CD4-positive, alpha-beta T cell (primary cell): ENCODE results near the gene NCR3LG1. TPM values are rescaled to one million over a fixed set of nuclear protein-coding genes. Genes with fewer than 3 reads are reported as not detected.

ENCODE experiments used
- ATAC-seq: fragments of 200-7000 bp; cut with Tn5 transposase; one replicate; pipeline ENCODE4 v1.10.0; 2022; ENCODE audit warnings: mild to moderate bottlenecking; ENCODE audit not compliant: poor library complexity
- CTCF ChIA-PET: fragments of 350-600 bp; sonication (Branson Sonifier 250); formaldehyde crosslinking; loops from one replicate; lab custom pipeline; 2021; ENCODE audit warnings: antibody characterized with exemption, inconsistent platforms; lab: Charles Lee
- POLR2A ChIA-PET: fragments of 350-600 bp; sonication (Branson Sonifier 250); formaldehyde crosslinking; loops from one replicate; lab custom pipeline; 2021; ENCODE audit warnings: antibody characterized with exemption, inconsistent platforms; lab: Charles Lee
- DNase-seq, 14 experiments: peaks; one replicate each; pipeline ENCODE4 v3.0.0-alpha.2; 2013 to 2020; ENCODE audit warnings: mixed read lengths in 2 of 14
- H3K27ac ChIP-seq, 2 donors: one replicate each; pipeline versions ENCODE4 v1.5.1 to v1.7.0; 2013; ENCODE audit warnings: low read length in 2 of 2, low read depth in 1 of 2, mild to moderate bottlenecking in 1 of 2
- H3K27me3 ChIP-seq, 2 experiments: 1 replicate in 1 of 2; 2 replicates in 1 of 2; pipeline versions ENCODE4 v1.6.1 to v1.7.0; 2013; ENCODE audit warnings: low read length in 2 of 2, control low read depth in 1 of 2, mild to moderate bottlenecking in 1 of 2, moderate library complexity in 1 of 2; ENCODE audit not compliant: insufficient read depth in 2 of 2, control insufficient read depth in 1 of 2
- H3K36me3 ChIP-seq: one replicate; pipeline ENCODE4 v1.6.1; 2013; ENCODE audit warnings: low read length, control low read depth; ENCODE audit not compliant: insufficient read depth
- H3K4me1 ChIP-seq: one replicate; pipeline ENCODE4 v1.6.1; 2013; ENCODE audit warnings: low read length, control low read depth; ENCODE audit not compliant: insufficient read depth
- H3K4me3 ChIP-seq: one replicate; pipeline ENCODE4 v1.5.1; 2013; ENCODE audit warnings: mild to moderate bottlenecking, low read length, moderate library complexity
- H3K9me3 ChIP-seq, 2 experiments: 1 replicate in 1 of 2; 2 replicates in 1 of 2; pipeline versions ENCODE4 v1.6.1 to v1.7.0; 2013; ENCODE audit warnings: low read length in 2 of 2, mild to moderate bottlenecking in 2 of 2, control low read depth in 1 of 2, moderate library complexity in 1 of 2; ENCODE audit not compliant: control insufficient read depth in 1 of 2, insufficient read depth in 1 of 2
- H3K27ac Mint-ChIP-seq: one replicate; pipeline ENCODE4 v1.8.0; 2020; ENCODE audit warnings: mixed read lengths
- H3K27me3 Mint-ChIP-seq: one replicate; pipeline ENCODE4 v1.8.0; 2021; ENCODE audit warnings: mixed read lengths
- H3K36me3 Mint-ChIP-seq: one replicate; pipeline ENCODE4 v1.8.0; 2021; ENCODE audit warnings: low read depth, mixed read lengths
- H3K4me1 Mint-ChIP-seq: one replicate; pipeline ENCODE4 v1.8.0; 2021; ENCODE audit warnings: low read depth, mixed read lengths
- H3K4me3 Mint-ChIP-seq: one replicate; pipeline ENCODE4 v1.8.0; 2020; ENCODE audit warnings: mild to moderate bottlenecking, mixed read lengths
- H3K9me3 Mint-ChIP-seq: one replicate; pipeline ENCODE4 v1.8.0; 2020; ENCODE audit warnings: mixed read lengths
- CTCF ChIP-seq: fragments of 200-600 bp; IDR thresholded peaks from one replicate; pipeline ENCODE4 v1.8.0; 2022; ENCODE audit warnings: antibody characterized with exemption, mild to moderate bottlenecking
- intact Hi-C, 2 experiments: fragments of 100-400 bp; cut with DNase I in 1 of 2; cut with micrococcal nuclease in 1 of 2; formaldehyde crosslinking; loops; one replicate each; pipeline versions ENCODE4 v1.15.1 to v1.9.0; 2023 to 2025; cut with DNase I, micrococcal nuclease
- total RNA-seq, 174 experiments: library from RNA in 2 of 174; stranded (reverse) in 2 of 174; gene quantifications; one replicate each; pipeline ENCODE4 v1.2.3 and lab custom pipeline; 2021 to 2026

The NCR3LG1 gene
- total RNA-seq, 2 experiments from 2014 or later: 2.2 to 2.4 TPM

DNA sequence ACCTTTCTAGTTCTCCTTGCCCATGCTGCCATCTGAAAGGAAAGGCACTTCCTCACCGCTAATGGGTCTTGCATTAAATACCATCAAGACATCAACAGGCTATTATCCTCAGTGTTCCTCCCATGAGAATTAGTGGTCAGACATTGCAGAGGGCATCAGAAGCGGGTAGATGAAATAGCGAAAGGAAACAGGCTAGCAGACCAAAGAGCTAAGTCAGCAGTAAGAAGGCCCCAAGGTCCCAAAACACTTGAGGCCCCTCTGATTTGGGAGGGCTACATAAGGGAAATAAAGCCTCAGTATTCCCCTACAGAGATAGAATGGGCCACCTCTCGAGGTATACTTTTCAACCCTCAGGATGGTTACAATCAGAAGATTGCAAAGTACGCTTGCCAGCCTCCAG lies 23.9 kb downstream of the NCR3LG1 start:
- intact Hi-C loops: no loop called here
- H3K27ac ChIP-seq: no peak overlapping the region
- no peaks in the 10 kb centered on the region for H3K4me1 ChIP-seq
- ChIA-PET POLR2A (no interaction called here), CTCF (no interaction called here)
- Mint-ChIP-seq H3K4me1 (no peaks in the 10 kb centered on the region), H3K27ac (no peak overlapping the region), H3K9me3 (peaks cover 12% of the 10 kb centered on the region), H3K36me3 (peaks cover 36% of the 10 kb centered on the region), H3K27me3 (no peaks in the 10 kb centered on the region), H3K4me3 (no peak overlapping the region)
- no peak for TF ChIP-seq CTCF
- H3K4me3 ChIP-seq: no peak overlapping the region
- DNase-seq: no peak
- H3K36me3 ChIP-seq: peaks cover 5% of the 10 kb centered on the region
- ATAC-seq: no peak
- peaks cover 17 to 33% of the 10 kb centered on the region in 2 experiments for H3K9me3 ChIP-seq
- no peaks in the 10 kb centered on the region for H3K27me3 ChIP-seq

DNA sequence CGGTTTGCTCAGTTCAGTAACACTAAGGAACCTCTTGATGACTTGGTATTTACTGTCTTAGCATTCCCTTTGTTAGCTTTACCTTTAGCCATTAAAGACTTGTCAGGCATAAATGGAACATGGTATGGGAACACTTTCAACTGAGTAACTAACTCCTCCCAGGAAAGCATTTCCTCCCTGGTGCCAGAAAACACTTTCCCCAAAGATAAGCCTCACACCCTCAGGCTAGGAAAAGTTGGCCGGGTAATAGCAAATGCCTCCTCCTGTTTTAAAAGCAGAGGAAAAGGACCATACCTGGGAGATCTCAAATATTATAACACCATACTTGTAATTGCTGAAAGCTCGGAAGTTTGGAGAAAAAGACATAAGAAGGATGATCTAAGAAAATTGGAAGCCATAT lies 24.9 kb downstream of the NCR3LG1 start:
- H3K27me3 ChIP-seq: no peaks in the 10 kb centered on the region
- no peaks in the 10 kb centered on the region for H3K4me1 ChIP-seq
- no peak overlapping the region for H3K4me3 Mint-ChIP-seq
- peaks cover 26% of the 10 kb centered on the region for H3K36me3 Mint-ChIP-seq
- H3K9me3 ChIP-seq: peaks cover 15 to 24% of the 10 kb centered on the region in 2 experiments
- ChIA-PET CTCF (no interaction called here), POLR2A (no interaction called here)
- no peak overlapping the region for H3K4me3 ChIP-seq
- no peak for DNase-seq
- H3K27ac Mint-ChIP-seq: no peak overlapping the region
- no peaks in the 10 kb centered on the region for H3K27me3 Mint-ChIP-seq
- no peak for TF ChIP-seq CTCF
- no peak for ATAC-seq
- H3K4me1 Mint-ChIP-seq: no peaks in the 10 kb centered on the region
- intact Hi-C loops: no loop called here
- H3K27ac ChIP-seq: no peak overlapping the region
- peaks cover 5% of the 10 kb centered on the region for H3K36me3 ChIP-seq
- peaks cover 5% of the 10 kb centered on the region for H3K9me3 Mint-ChIP-seq

GRCh38 chr11:17378655-17379054 lies 27.1 kb downstream of the NCR3LG1 start:
- H3K27ac Mint-ChIP-seq: no peak overlapping the region
- no peak overlapping the region for H3K4me3 ChIP-seq
- no peaks in the 10 kb centered on the region for H3K4me1 Mint-ChIP-seq
- ChIA-PET POLR2A (no interaction called here), CTCF (no interaction called here)
- peaks cover 5% of the 10 kb centered on the region for H3K36me3 Mint-ChIP-seq
- DNase-seq: no peak
- no peaks in the 10 kb centered on the region for H3K9me3 Mint-ChIP-seq
- no peaks in the 10 kb centered on the region for H3K4me1 ChIP-seq
- peaks cover 0 to 2% of the 10 kb centered on the region in 2 experiments for H3K9me3 ChIP-seq
- no peaks in the 10 kb centered on the region for H3K36me3 ChIP-seq
- no peak for TF ChIP-seq CTCF
- intact Hi-C loops: no loop called here
- H3K27me3 ChIP-seq: no peaks in the 10 kb centered on the region
- no peaks in the 10 kb centered on the region for H3K27me3 Mint-ChIP-seq
- no peak overlapping the region for H3K4me3 Mint-ChIP-seq
- ATAC-seq: no peak
- no peak overlapping the region for H3K27ac ChIP-seq
